ENCODE data around the gene CDH24. TPM values are rescaled to one million over a fixed set of nuclear protein-coding genes. Genes with fewer than 3 reads are reported as not detected.

CDH24 gene
- total and polyA plus RNA-seq, 2 of the 13 experiments (the other 11 are each of a cell fraction or from before 2014, with no cell fraction given) = 0.69 to 0.99 TPM

- TF ChIP-seq IKZF4 (CRISPR knock-in tag; IDR thresholded peaks at IDR 0.05; ENCODE audit: borderline replicate concordance, low read depth, not compliant biosample characterization) = no peak
- no peak for TF ChIP-seq POLR2AphosphoS5 (IDR thresholded peaks at IDR 0.05; ENCODE audit: low read depth, low read length)
- no peak for TF ChIP-seq ZNF275 (CRISPR knock-in tag; IDR thresholded peaks at IDR 0.05; ENCODE audit: borderline replicate concordance)
- no peak for TF ChIP-seq ZNF124 (CRISPR knock-in tag; IDR thresholded peaks at IDR 0.05)
- no peak for TF ChIP-seq ZNF282 (IDR thresholded peaks at IDR 0.05; ENCODE audit: partially characterized antibody)
- TF ChIP-seq HNRNPL (IDR thresholded peaks at IDR 0.05; ENCODE audit: low read depth, low read length) = no peak
- no peak for TF ChIP-seq AKNA (CRISPR knock-in tag; IDR thresholded peaks at IDR 0.05; ENCODE audit: borderline replicate concordance)
- TF ChIP-seq RFXAP (CRISPR knock-in tag; IDR thresholded peaks at IDR 0.05; ENCODE audit: borderline replicate concordance) = no peak
- TF ChIP-seq ZEB1 (IDR thresholded peaks at IDR 0.05; ENCODE audit: insufficient replicate concordance, low read depth) = no peak
- TF ChIP-seq, protein P1, sequence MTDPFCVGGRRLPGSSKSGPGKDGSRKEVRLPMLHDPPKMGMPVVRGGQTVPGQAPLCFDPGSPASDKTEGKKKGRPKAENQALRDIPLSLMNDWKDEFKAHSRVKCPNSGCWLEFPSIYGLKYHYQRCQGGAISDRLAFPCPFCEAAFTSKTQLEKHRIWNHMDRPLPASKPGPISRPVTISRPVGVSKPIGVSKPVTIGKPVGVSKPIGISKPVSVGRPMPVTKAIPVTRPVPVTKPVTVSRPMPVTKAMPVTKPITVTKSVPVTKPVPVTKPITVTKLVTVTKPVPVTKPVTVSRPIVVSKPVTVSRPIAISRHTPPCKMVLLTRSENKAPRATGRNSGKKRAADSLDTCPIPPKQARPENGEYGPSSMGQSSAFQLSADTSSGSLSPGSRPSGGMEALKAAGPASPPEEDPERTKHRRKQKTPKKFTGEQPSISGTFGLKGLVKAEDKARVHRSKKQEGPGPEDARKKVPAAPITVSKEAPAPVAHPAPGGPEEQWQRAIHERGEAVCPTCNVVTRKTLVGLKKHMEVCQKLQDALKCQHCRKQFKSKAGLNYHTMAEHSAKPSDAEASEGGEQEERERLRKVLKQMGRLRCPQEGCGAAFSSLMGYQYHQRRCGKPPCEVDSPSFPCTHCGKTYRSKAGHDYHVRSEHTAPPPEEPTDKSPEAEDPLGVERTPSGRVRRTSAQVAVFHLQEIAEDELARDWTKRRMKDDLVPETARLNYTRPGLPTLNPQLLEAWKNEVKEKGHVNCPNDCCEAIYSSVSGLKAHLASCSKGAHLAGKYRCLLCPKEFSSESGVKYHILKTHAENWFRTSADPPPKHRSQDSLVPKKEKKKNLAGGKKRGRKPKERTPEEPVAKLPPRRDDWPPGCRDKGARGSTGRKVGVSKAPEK (CRISPR knock-in tag; IDR thresholded peaks at IDR 0.05; ENCODE audit: borderline replicate concordance) = peak; percentile 98
- TF ChIP-seq KLF11 (CRISPR knock-in tag; IDR thresholded peaks at IDR 0.05) = 0 out of 2 replicates have a peak, but pooled peaks have one; percentile 57
- TF ChIP-seq PAF1 (CRISPR knock-in tag; IDR thresholded peaks at IDR 0.05) = no peak
- peak; percentile 29; the same call in 1 of the 2 replicates for TF ChIP-seq ZNF615 (CRISPR knock-in tag; IDR thresholded peaks at IDR 0.05; ENCODE audit: borderline replicate concordance)
- TF ChIP-seq NFE2L2 (IDR thresholded peaks at IDR 0.05; ENCODE audit: low read length) = 0 out of 2 replicates have a peak, but pooled peaks have one; percentile 2
- TF ChIP-seq MXD3 (CRISPR knock-in tag; IDR thresholded peaks at IDR 0.05) = 0 out of 2 replicates have a peak, but pooled peaks have one; percentile 38
- no peak for TF ChIP-seq ISX (CRISPR knock-in tag; conservative IDR thresholded peaks at IDR 0.05)
- TF ChIP-seq ZNF720 (CRISPR knock-in tag; IDR thresholded peaks at IDR 0.05) = no peak
Observed at GRCh38 chr14:23056145-23056955, 970 bp downstream of the CDH24 start (continued).
